ENCODE data around the gene ELOVL2.
"Not testable (repeated sequence)": the region's sequence is repeated elsewhere in the genome, so short reads cannot be mapped to it uniquely, and the experiment has no call there.

Gene ELOVL2

GRCh38 chr6:11043961-11044711 lies at the start of gene ELOVL2:
Gene ELOVL2 (minus strand): TSS chr6:11044305. CDS start chr6:11044230, 75 bp downstream.
- no peak for DNase-seq (ENCODE audit: low spot score)

- no peak for DNase-seq (ENCODE audit: low spot score)
Observed at GRCh38 chr6:11093376-11093625, 49.2 kb upstream of the ELOVL2 start.

GRCh38 chr6:11092668-11093375 lies 48.7 kb upstream of the ELOVL2 start:
- DNase-seq (ENCODE audit: low spot score): peak; percentile 48

- not testable (repeated sequence) for DNase-seq (ENCODE audit: low spot score)
Observed at GRCh38 chr6:11091141-11091540, 47.0 kb upstream of the ELOVL2 start.

- DNase-seq (ENCODE audit: low spot score): no peak
Observed at GRCh38 chr6:11089695-11090094, 45.6 kb upstream of the ELOVL2 start.

GRCh38 chr6:11087141-11087812 lies 43.2 kb upstream of the ELOVL2 start:
- DNase-seq (ENCODE audit: low spot score): not testable (repeated sequence)

GRCh38 chr6:11085758-11086435 lies 41.8 kb upstream of the ELOVL2 start:
- no peak for DNase-seq (ENCODE audit: low spot score)

GRCh38 chr6:11083956-11084355 lies 39.9 kb upstream of the ELOVL2 start:
- no peak for DNase-seq (ENCODE audit: low spot score)

GRCh38 chr6:11083491-11083890 lies 39.4 kb upstream of the ELOVL2 start:
- no peak for DNase-seq (ENCODE audit: low spot score)

- no peak for DNase-seq (ENCODE audit: low spot score)
Observed at GRCh38 chr6:11080296-11080695, 36.2 kb upstream of the ELOVL2 start.

- no peak for DNase-seq (ENCODE audit: low spot score)
Observed at GRCh38 chr6:11078266-11078665, 34.2 kb upstream of the ELOVL2 start.

GRCh38 chr6:11076540-11076939 lies 32.4 kb upstream of the ELOVL2 start:
- DNase-seq (ENCODE audit: low spot score): no peak

GRCh38 chr6:11072101-11072500 lies 28.0 kb upstream of the ELOVL2 start:
- DNase-seq (ENCODE audit: low spot score): no peak

GRCh38 chr6:11069760-11070159 lies 25.7 kb upstream of the ELOVL2 start:
- no peak for DNase-seq (ENCODE audit: low spot score)

- DNase-seq (ENCODE audit: low spot score): no peak
Observed at GRCh38 chr6:11067348-11067747, 23.2 kb upstream of the ELOVL2 start.

- DNase-seq (ENCODE audit: low spot score): no peak
Observed at GRCh38 chr6:11066505-11067347, 22.6 kb upstream of the ELOVL2 start.

GRCh38 chr6:11065436-11066202 lies 21.5 kb upstream of the ELOVL2 start:
- no peak for DNase-seq (ENCODE audit: low spot score)

GRCh38 chr6:11064836-11065235 lies 20.7 kb upstream of the ELOVL2 start:
- no peak for DNase-seq (ENCODE audit: low spot score)

- DNase-seq (ENCODE audit: low spot score): no peak
Observed at GRCh38 chr6:11062715-11063114, 18.6 kb upstream of the ELOVL2 start.

GRCh38 chr6:11062083-11062482 lies 18.0 kb upstream of the ELOVL2 start:
- DNase-seq (ENCODE audit: low spot score): no peak

- no peak for DNase-seq (ENCODE audit: low spot score)
Observed at GRCh38 chr6:11058406-11058805, 14.3 kb upstream of the ELOVL2 start.

All from CD4-positive, alpha-beta T cell treated with Interleukin-2 at 100 ng/mL for 4 hours (primary cell).